GM19328 (cell line): ENCODE measurements around the gene PTPRJ.

Experiments
- ATAC-seq: cut with Tn5 transposase; IDR thresholded peaks from one replicate; pipeline ENCODE4 v1.9.1; 2021; ENCODE audit warnings: mild to moderate bottlenecking, moderate library complexity; ENCODE audit not compliant: unreplicated experiment

PTPRJ gene

GRCh38 chr11:48034926-48035871, 54.8 kb downstream of the PTPRJ start:
- no peak for ATAC-seq

GRCh38 chr11:48036011-48036410, 55.7 kb downstream of the PTPRJ start:
- no peak for ATAC-seq

- ATAC-seq: no peak
These were observed 56.1 kb downstream of the PTPRJ start for GRCh38 chr11:48036466-48036865.

- ATAC-seq: no peak
These were observed 57.5 kb downstream of the PTPRJ start for GRCh38 chr11:48037709-48038468.

GRCh38 chr11:48040830-48041444, 60.6 kb downstream of the PTPRJ start:
- no peak for ATAC-seq

GRCh38 chr11:48041877-48042695, 61.7 kb downstream of the PTPRJ start:
- no peak for ATAC-seq

GRCh38 chr11:48043111-48043990, 63.0 kb downstream of the PTPRJ start:
- no peak for ATAC-seq

- no peak for ATAC-seq
These were observed 63.7 kb downstream of the PTPRJ start for GRCh38 chr11:48043991-48044512.

GRCh38 chr11:48044577-48044976, 64.2 kb downstream of the PTPRJ start:
- ATAC-seq: no peak

- ATAC-seq: no peak
These were observed 65.2 kb downstream of the PTPRJ start for GRCh38 chr11:48045536-48045935.

GRCh38 chr11:48047616-48048015, 67.3 kb downstream of the PTPRJ start:
- no peak for ATAC-seq

- no peak for ATAC-seq
These were observed 68.7 kb downstream of the PTPRJ start for GRCh38 chr11:48049036-48049435.

GRCh38 chr11:48050304-48050703, 69.9 kb downstream of the PTPRJ start:
- ATAC-seq: no peak

GRCh38 chr11:48051217-48051830, 71.0 kb downstream of the PTPRJ start:
- no peak for ATAC-seq

- no peak for ATAC-seq
These were observed 72.1 kb downstream of the PTPRJ start for GRCh38 chr11:48052183-48053044.

GRCh38 chr11:48054994-48055291, 74.6 kb downstream of the PTPRJ start:
- ATAC-seq: no peak

GRCh38 chr11:48055292-48056132, 75.2 kb downstream of the PTPRJ start:
- ATAC-seq: no peak
